ENCODE data around the gene MRPL51. TPM values are rescaled to one million over a fixed set of nuclear protein-coding genes. Genes with fewer than 3 reads are reported as not detected.

The MRPL51 gene
- total RNA-seq, 2 experiments from 2014 or later = 212 to 241 TPM

DNA sequence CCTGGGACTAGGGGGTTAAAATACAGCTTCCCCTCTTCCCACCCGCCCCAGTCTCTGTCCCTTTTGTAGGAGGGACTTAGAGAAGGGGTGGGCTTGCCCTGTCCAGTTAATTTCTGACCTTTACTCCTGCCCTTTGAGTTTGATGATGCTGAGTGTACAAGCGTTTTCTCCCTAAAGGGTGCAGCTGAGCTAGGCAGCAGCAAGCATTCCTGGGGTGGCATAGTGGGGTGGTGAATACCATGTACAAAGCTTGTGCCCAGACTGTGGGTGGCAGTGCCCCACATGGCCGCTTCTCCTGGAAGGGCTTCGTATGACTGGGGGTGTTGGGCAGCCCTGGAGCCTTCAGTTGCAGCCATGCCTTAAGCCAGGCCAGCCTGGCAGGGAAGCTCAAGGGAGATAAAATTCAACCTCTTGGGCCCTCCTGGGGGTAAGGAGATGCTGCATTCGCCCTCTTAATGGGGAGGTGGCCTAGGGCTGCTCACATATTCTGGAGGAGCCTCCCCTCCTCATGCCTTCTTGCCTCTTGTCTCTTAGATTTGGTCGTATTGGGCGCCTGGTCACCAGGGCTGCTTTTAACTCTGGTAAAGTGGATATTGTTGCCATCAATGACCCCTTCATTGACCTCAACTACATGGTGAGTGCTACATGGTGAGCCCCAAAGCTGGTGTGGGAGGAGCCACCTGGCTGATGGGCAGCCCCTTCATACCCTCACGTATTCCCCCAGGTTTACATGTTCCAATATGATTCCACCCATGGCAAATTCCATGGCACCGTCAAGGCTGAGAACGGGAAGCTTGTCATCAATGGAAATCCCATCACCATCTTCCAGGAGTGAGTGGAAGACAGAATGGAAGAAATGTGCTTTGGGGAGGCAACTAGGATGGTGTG is 43.1 kb upstream of the MRPL51 start:
- CTCF ChIA-PET = interaction anchor here (0.5 to 2.1 kb wide), 11 partner anchors 14 to 317 kb away, joined by 3 to 11 read pairs (median 4); partner anchors contain the start of gene NOP2

DNA sequence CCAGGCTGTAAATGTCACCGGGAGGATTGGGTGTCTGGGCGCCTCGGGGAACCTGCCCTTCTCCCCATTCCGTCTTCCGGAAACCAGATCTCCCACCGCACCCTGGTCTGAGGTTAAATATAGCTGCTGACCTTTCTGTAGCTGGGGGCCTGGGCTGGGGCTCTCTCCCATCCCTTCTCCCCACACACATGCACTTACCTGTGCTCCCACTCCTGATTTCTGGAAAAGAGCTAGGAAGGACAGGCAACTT is 42.6 kb upstream of the MRPL51 start:
- H3K9me3 Mint-ChIP-seq = no peaks in the 10 kb centered on the region
- DNase-seq = no peak
- H3K4me3 Mint-ChIP-seq = peak overlapping the region; percentile 90
- ChIA-PET POLR2A (no interaction called here), CTCF (interaction anchor here (0.5 to 2.1 kb wide), 11 partner anchors 14 to 317 kb away, joined by 3 to 11 read pairs (median 4); partner anchors contain the start of gene NOP2)
- peak overlapping the region; percentile 98 for H3K27ac Mint-ChIP-seq
- no peaks in the 10 kb centered on the region for H3K27me3 Mint-ChIP-seq
- H3K4me1 Mint-ChIP-seq = peaks cover 67% of the 10 kb centered on the region
- peaks cover 63% of the 10 kb centered on the region for H3K36me3 Mint-ChIP-seq (ENCODE audit: low read depth)

More for the DNA sequence above, 43.1 kb upstream of the MRPL51 start:
- peaks cover 58% of the 10 kb centered on the region for H3K36me3 Mint-ChIP-seq (ENCODE audit: low read depth)
- H3K9me3 Mint-ChIP-seq = no peaks in the 10 kb centered on the region
- H3K27me3 Mint-ChIP-seq = no peaks in the 10 kb centered on the region
- H3K27ac Mint-ChIP-seq = peak overlapping the region; percentile 98
- H3K4me1 Mint-ChIP-seq = peaks cover 70% of the 10 kb centered on the region
- no peak for DNase-seq
- peak overlapping the region; percentile 90 for H3K4me3 Mint-ChIP-seq
- POLR2A ChIA-PET = no interaction called here

DNA sequence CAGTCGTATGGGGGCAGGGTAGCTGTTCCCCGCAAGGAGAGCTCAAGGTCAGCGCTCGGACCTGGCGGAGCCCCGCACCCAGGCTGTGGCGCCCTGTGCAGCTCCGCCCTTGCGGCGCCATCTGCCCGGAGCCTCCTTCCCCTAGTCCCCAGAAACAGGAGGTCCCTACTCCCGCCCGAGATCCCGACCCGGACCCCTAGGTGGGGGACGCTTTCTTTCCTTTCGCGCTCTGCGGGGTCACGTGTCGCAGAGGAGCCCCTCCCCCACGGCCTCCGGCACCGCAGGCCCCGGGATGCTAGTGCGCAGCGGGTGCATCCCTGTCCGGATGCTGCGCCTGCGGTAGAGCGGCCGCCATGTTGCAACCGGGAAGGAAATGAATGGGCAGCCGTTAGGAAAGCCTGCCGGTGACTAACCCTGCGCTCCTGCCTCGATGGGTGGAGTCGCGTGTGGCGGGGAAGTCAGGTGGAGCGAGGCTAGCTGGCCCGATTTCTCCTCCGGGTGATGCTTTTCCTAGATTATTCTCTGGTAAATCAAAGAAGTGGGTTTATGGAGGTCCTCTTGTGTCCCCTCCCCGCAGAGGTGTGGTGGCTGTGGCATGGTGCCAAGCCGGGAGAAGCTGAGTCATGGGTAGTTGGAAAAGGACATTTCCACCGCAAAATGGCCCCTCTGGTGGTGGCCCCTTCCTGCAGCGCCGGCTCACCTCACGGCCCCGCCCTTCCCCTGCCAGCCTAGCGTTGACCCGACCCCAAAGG is 42.1 kb upstream of the MRPL51 start:
- DNase-seq = peak; percentile 78
- no peaks in the 10 kb centered on the region for H3K27me3 Mint-ChIP-seq
- peak overlapping the region; percentile 98 for H3K27ac Mint-ChIP-seq
- peaks cover 62% of the 10 kb centered on the region for H3K4me1 Mint-ChIP-seq
- H3K4me3 Mint-ChIP-seq = peak overlapping the region; percentile 90
- no peaks in the 10 kb centered on the region for H3K9me3 Mint-ChIP-seq
- ChIA-PET POLR2A (interaction anchor here (0.6 to 1.6 kb wide), 6 partner anchors 42 to 286 kb away, joined by 3 to 10 read pairs (median 6); partner anchors contain the start of genes MRPL51 and VAMP1), CTCF (interaction anchor here (0.5 to 2.1 kb wide), 13 partner anchors 9 to 318 kb away, joined by 3 to 11 read pairs (median 4); partner anchors contain the start of gene NOP2)
- peaks cover 68% of the 10 kb centered on the region for H3K36me3 Mint-ChIP-seq (ENCODE audit: low read depth)

DNA sequence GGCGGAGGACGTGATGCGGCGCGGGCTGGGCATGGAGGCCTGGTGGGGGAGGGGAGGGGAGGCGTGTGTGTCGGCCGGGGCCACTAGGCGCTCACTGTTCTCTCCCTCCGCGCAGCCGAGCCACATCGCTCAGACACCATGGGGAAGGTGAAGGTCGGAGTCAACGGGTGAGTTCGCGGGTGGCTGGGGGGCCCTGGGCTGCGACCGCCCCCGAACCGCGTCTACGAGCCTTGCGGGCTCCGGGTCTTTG is 41.6 kb upstream of the MRPL51 start:
- Mint-ChIP-seq H3K36me3 (ENCODE audit: low read depth) (peaks cover 73% of the 10 kb centered on the region), H3K4me1 (peaks cover 57% of the 10 kb centered on the region), H3K27me3 (no peaks in the 10 kb centered on the region), H3K4me3 (peak overlapping the region; percentile 90), H3K9me3 (no peaks in the 10 kb centered on the region), H3K27ac (peak overlapping the region; percentile 98)
- DNase-seq = no peak
- ChIA-PET POLR2A (interaction anchor here (0.6 to 1.6 kb wide), 10 partner anchors 9 to 317 kb away, joined by 3 to 10 read pairs (median 5); partner anchors contain the start of genes MRPL51, USP5 and VAMP1), CTCF (interaction anchor here (0.6 to 1.5 kb wide), 7 partner anchors 9 to 117 kb away, joined by 3 to 6 read pairs (median 4); no protein-coding TSS in a partner anchor)

DNA sequence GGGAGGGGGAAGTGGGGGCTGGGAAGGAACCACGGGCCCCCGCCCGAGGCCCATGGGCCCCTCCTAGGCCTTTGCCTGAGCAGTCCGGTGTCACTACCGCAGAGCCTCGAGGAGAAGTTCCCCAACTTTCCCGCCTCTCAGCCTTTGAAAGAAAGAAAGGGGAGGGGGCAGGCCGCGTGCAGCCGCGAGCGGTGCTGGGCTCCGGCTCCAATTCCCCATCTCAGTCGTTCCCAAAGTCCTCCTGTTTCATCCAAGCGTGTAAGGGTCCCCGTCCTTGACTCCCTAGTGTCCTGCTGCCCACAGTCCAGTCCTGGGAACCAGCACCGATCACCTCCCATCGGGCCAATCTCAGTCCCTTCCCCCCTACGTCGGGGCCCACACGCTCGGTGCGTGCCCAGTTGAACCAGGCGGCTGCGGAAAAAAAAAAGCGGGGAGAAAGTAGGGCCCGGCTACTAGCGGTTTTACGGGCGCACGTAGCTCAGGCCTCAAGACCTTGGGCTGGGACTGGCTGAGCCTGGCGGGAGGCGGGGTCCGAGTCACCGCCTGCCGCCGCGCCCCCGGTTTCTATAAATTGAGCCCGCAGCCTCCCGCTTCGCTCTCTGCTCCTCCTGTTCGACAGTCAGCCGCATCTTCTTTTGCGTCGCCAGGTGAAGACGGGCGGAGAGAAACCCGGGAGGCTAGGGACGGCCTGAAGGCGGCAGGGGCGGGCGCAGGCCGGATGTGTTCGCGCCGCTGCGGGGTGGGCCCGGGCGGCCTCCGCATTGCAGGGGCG is 41.0 kb upstream of the MRPL51 start, which contains the start of gene GAPDH:
Gene GAPDH (plus strand): TSS at position 595 of the 772 bp plus-strand sequence. CDS start 316 bp downstream, outside the sequence.
- ChIA-PET POLR2A (interaction anchor here (0.6 to 1.6 kb wide), 17 partner anchors 8 to 318 kb away, joined by 3 to 10 read pairs (median 5); partner anchors contain the start of genes COPS7A, MRPL51, USP5 and VAMP1), CTCF (interaction anchor here (0.6 to 1.5 kb wide), 6 partner anchors 10 to 117 kb away, joined by 3 to 6 read pairs (median 4); no protein-coding TSS in a partner anchor)
- Mint-ChIP-seq H3K9me3 (no peaks in the 10 kb centered on the region), H3K27ac (peak within 1 kb of the TSS; percentile 98), H3K36me3 (ENCODE audit: low read depth) (peaks cover 73% of the 10 kb centered on the region), H3K4me3 (peak within 1 kb of the TSS; percentile 90), H3K4me1 (peaks cover 52% of the 10 kb centered on the region), H3K27me3 (no peaks in the 10 kb centered on the region)
- peak; percentile 91 for DNase-seq

DNA sequence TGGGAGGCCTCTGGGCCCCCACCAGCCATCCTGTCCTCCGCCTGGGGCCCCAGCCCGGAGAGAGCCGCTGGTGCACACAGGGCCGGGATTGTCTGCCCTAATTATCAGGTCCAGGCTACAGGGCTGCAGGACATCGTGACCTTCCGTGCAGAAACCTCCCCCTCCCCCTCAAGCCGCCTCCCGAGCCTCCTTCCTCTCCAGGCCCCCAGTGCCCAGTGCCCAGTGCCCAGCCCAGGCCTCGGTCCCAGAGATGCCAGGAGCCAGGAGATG is 40.5 kb upstream of the MRPL51 start:
- DNase-seq = no peak
- peak overlapping the region; percentile 98 for H3K27ac Mint-ChIP-seq
- ChIA-PET POLR2A (interaction anchor here (0.6 to 1.6 kb wide), 17 partner anchors 8 to 319 kb away, joined by 3 to 10 read pairs (median 5); partner anchors contain the start of genes COPS7A, MRPL51, USP5 and VAMP1), CTCF (interaction anchor here (0.6 to 0.9 kb wide), 2 partner anchors 19 to 27 kb away, joined by 3 to 5 read pairs; no protein-coding TSS in a partner anchor)
- H3K36me3 Mint-ChIP-seq (ENCODE audit: low read depth) = peaks cover 75% of the 10 kb centered on the region
- peak overlapping the region; percentile 90 for H3K4me3 Mint-ChIP-seq
- H3K27me3 Mint-ChIP-seq = no peaks in the 10 kb centered on the region
- H3K9me3 Mint-ChIP-seq = no peaks in the 10 kb centered on the region
- peaks cover 49% of the 10 kb centered on the region for H3K4me1 Mint-ChIP-seq

DNA sequence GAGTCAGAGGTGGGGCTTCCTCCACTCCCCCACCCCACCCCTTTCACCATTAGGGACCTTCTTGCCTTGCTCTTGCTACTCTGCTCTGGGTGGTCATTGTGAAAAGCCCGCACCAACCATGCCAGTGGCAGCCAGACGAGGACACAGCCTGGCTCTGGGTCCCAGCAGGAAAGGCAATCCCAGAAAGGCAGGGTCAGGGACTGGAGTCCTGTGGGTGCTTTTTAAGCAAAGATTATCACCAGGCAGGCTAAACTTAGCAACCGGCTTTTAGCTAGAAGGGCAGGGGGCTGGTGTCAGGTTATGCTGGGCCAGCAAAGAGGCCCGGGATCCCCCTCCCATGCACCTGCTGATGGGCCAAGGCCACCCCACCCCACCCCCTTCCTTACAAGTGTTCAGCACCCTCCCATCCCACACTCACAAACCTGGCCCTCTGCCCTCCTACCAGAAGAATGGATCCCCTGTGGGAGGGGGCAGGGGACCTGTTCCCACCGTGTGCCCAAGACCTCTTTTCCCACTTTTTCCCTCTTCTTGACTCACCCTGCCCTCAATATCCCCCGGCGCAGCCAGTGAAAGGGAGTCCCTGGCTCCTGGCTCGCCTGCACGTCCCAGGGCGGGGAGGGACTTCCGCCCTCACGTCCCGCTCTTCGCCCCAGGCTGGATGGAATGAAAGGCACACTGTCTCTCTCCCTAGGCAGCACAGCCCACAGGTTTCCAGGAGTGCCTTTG is 40.0 kb upstream of the MRPL51 start:
- peaks cover 44% of the 10 kb centered on the region for H3K4me1 Mint-ChIP-seq
- H3K9me3 Mint-ChIP-seq = no peaks in the 10 kb centered on the region
- H3K27ac Mint-ChIP-seq = peak overlapping the region; percentile 98
- ChIA-PET CTCF (interaction anchor here (0.6 to 1.9 kb wide), 7 partner anchors 16 to 109 kb away, joined by 3 to 7 read pairs (median 5); no protein-coding TSS in a partner anchor), POLR2A (interaction anchor here (0.6 to 1.6 kb wide), 4 partner anchors 22 to 156 kb away, joined by 3 to 6 read pairs (median 3); partner anchors contain the start of genes VAMP1 and ZNF384)
- peaks cover 76% of the 10 kb centered on the region for H3K36me3 Mint-ChIP-seq (ENCODE audit: low read depth)
- peak; percentile 39 for DNase-seq
- H3K4me3 Mint-ChIP-seq = peak overlapping the region; percentile 90
- H3K27me3 Mint-ChIP-seq = no peaks in the 10 kb centered on the region

DNA sequence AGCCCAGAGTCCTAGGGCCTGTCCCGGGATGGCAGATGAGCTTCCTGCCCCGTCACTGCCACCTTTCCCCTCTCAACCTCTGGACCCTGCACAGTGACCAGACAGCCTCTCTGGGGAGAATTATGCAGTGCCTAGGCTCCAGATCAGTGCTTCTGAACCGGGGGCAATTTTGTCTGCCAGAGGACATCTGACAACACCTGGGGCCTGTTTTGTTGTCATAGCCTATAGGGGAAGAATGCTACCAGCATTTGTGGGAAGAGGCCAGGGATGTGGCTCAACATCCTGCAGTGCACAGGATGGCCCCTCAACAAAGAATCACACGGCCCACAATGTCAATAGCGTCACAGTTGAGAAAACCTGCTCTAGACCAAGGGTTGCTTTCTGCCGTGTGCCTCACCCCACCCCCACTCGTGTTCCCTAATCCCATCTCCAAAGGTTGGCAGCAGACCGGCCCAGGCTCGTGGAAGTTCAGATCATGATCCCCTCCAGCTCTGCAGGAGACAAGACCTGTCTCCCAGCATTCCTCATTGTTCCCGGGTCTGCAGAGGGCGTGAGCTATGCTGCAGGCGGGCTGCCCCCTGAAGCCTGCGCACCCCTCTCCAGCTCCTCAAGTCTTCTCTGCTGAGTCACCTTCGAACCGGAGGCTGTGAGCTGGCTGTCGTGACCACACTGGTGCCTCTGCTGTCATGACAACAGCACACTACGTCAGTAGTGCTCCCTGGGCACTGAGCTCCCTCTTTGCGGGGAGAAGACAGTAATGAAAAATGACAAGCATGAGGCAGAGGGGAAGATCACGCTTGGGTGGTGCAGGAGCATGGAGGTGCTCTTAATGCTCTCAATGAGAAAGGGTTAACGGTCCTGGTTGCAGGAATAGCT is 39.2 kb upstream of the MRPL51 start:
- peaks cover 76% of the 10 kb centered on the region for H3K36me3 Mint-ChIP-seq (ENCODE audit: low read depth)
- H3K4me1 Mint-ChIP-seq = peaks cover 36% of the 10 kb centered on the region
- H3K9me3 Mint-ChIP-seq = no peaks in the 10 kb centered on the region
- peak overlapping the region; percentile 90 for H3K4me3 Mint-ChIP-seq
- peak overlapping the region; percentile 98 for H3K27ac Mint-ChIP-seq
- DNase-seq = peak; percentile 89
- POLR2A ChIA-PET = interaction anchor here (0.6 to 1.6 kb wide), 4 partner anchors 21 to 157 kb away, joined by 3 to 6 read pairs (median 3); partner anchors contain the start of genes VAMP1 and ZNF384
- CTCF ChIA-PET = interaction anchor here (0.9 to 2.1 kb wide), 7 partner anchors 15 to 109 kb away, joined by 3 to 7 read pairs (median 5); no protein-coding TSS in a partner anchor
- H3K27me3 Mint-ChIP-seq = no peaks in the 10 kb centered on the region

DNA sequence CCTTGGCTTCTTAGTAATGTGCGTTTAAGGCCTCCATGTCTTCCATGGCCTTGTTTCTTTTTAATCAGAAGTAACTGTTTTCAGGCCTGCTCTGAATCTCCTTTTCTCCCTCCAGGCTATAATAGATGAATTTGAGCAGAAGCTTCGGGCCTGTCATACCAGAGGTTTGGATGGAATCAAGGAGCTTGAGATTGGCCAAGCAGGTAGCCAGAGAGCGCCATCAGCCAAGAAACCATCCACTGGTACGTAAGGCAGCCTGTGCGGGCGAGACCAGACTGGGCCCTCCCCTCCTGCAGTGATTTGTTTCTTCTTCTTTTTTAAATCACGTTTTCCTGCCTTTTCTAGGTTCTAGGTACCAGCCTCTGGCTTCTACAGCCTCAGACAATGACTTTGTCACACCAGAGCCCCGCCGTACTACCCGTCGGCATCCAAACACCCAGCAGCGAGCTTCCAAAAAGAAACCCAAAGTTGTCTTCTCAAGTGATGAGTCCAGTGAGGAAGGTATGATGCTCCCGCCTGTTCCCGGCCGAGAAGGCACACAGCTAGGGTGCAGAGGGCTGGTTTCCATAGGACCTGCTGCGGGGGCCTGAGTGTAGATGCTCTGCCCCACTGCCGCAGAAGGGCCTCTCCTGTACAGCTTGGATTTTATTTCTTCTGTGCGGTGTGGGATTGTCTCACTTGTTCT is 37.7 kb upstream of the MRPL51 start:
- H3K4me1 Mint-ChIP-seq = peaks cover 23% of the 10 kb centered on the region
- peak overlapping the region; percentile 26 for H3K27ac Mint-ChIP-seq
- no peaks in the 10 kb centered on the region for H3K9me3 Mint-ChIP-seq
- H3K36me3 Mint-ChIP-seq (ENCODE audit: low read depth) = peaks cover 74% of the 10 kb centered on the region
- CTCF ChIA-PET = interaction anchor here (1.0 to 2.1 kb wide), 4 partner anchors 22 to 34 kb away, joined by 3 to 7 read pairs (median 4); no protein-coding TSS in a partner anchor
- no peak for DNase-seq
- no peaks in the 10 kb centered on the region for H3K27me3 Mint-ChIP-seq
- POLR2A ChIA-PET = no interaction called here
- no peak overlapping the region for H3K4me3 Mint-ChIP-seq

DNA sequence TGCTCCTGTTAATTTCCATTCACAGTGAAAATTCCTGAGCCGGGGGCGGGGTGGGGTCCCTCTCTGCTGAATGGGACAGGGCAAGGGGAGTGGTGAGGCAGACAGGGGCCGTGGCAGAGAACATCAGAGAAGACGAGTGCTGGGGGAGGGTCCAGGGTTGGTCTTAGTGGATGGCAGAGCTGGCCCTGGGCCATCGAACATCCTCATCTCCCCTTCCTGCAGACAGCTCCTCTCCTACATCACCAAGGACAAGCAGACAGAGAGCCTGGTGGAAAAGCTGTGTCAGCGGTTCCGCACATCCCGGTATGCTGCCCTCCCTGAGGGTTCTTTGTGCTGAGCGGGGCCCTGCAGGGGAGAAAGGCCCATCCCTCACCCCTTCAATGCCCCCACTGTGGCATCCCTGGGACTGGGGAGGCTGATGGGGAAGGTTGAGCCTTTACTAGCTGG is 36.3 kb upstream of the MRPL51 start:
- no peaks in the 10 kb centered on the region for H3K27me3 Mint-ChIP-seq
- no peak overlapping the region for H3K27ac Mint-ChIP-seq
- peaks cover 23% of the 10 kb centered on the region for H3K4me1 Mint-ChIP-seq
- no peaks in the 10 kb centered on the region for H3K9me3 Mint-ChIP-seq
- ChIA-PET POLR2A (no interaction called here), CTCF (interaction anchor here (1.0 to 2.4 kb wide), 3 partner anchors 18 to 340 kb away, joined by 3 to 6 read pairs (median 3); no protein-coding TSS in a partner anchor)
- no peak for DNase-seq
- H3K36me3 Mint-ChIP-seq (ENCODE audit: low read depth) = peaks cover 74% of the 10 kb centered on the region
- H3K4me3 Mint-ChIP-seq = no peak overlapping the region

Measured in activated CD4-positive, alpha-beta T cell treated with anti-CD3 and anti-CD28 coated beads, Interleukin-2, amount 10 ng/mL, durations not matched to agents 7 days and 5 days (primary cell).